ENCODE results near the gene TSPAN4. TPM values are rescaled to one million over a fixed set of nuclear protein-coding genes. Genes with fewer than 3 reads are reported as not detected.

The TSPAN4 gene
- total RNA-seq, 1 experiment from 2014 or later = 50.3 TPM

DNA sequence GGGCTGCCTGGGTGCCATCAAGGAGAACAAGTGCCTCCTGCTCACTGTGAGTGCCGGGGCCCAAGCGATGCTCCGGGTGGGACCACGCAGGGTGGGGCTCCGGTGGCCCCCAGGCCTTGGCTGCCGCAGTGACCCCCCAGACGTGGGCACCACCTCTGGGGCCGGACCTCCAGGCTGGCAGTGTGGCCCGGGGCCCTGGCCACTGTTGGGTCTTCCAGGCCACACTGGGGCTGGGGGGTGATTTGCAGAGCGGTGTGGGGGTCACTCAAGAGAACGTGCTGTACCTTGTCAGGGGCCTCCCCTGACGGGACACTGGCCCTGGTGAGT lies 20.0 kb downstream of the TSPAN4 start:
- H3K79me2 ChIP-seq (ENCODE audit: insufficient read depth, low read length) = no peaks in the 10 kb centered on the region
- H3K27me3 ChIP-seq (ENCODE audit: insufficient read depth, low read length) = no peaks in the 10 kb centered on the region
- TF ChIP-seq EZH2 (IDR thresholded peaks at IDR 0.05) (no peak), ELF1 (IDR thresholded peaks at IDR 0.05; ENCODE audit: borderline replicate concordance, low read depth) (no peak), FOSL1 (IDR thresholded peaks at IDR 0.05; ENCODE audit: low read depth) (no peak), EZH2phosphoT487 (IDR thresholded peaks at IDR 0.05; ENCODE audit: borderline replicate concordance) (no peak), JUND (IDR thresholded peaks at IDR 0.05) (no peak), SIN3A (IDR thresholded peaks at IDR 0.05; ENCODE audit: low read depth) (no peak)
- intact Hi-C loops (cut with micrococcal nuclease) = no loop called here
- POLR2A ChIA-PET = no interaction called here
- no peaks in the 10 kb centered on the region for H3K9me3 ChIP-seq (ENCODE audit: control insufficient read depth in 1 of 2, insufficient read depth in 1 of 2, low read depth in 1 of 2, low read length in 2 of 2)
- no peak overlapping the region for H2AFZ ChIP-seq (ENCODE audit: low read depth, low read length, poor library complexity, severe bottlenecking)
- no peak overlapping the region for H3K27ac ChIP-seq (ENCODE audit: low read depth, low read length)
- peaks cover 7 to 34% of the 10 kb centered on the region in 2 experiments for H3K4me1 ChIP-seq (ENCODE audit: control insufficient read depth in 1 of 2, insufficient read depth in 2 of 2, low read length in 2 of 2)
- no peak overlapping the region for H3K4me3 ChIP-seq (replicated peaks in 1 of 2; ENCODE audit: low read depth in 1 of 2, low read length in 2 of 2)
- H3K9ac ChIP-seq (ENCODE audit: low read length) = no peak overlapping the region
- H3K9me2 ChIP-seq (ENCODE audit: insufficient read depth) = no peaks in the 10 kb centered on the region
- RAD21 ChIA-PET (ENCODE audit: low non-redundant PET in 1 of 2, low total read pairs in 2 of 2, uncharacterized antibody in 2 of 2, unreplicated experiment in 2 of 2) = no interaction called here
- no peaks in the 10 kb centered on the region for H4K20me1 ChIP-seq (ENCODE audit: insufficient read depth)
- no TSS peak for BruUV-seq (replicated peaks)
- H3K36me3 ChIP-seq (ENCODE audit: control insufficient read depth in 1 of 2, insufficient read depth in 2 of 2, low read length in 2 of 2) = no peaks in the 10 kb centered on the region
- CTCF ChIA-PET = interaction anchor here (0.7 kb wide), 1 partner anchor 389 kb away, joined by 4 read pairs; no protein-coding TSS in a partner anchor
- H3K4me2 ChIP-seq (ENCODE audit: low read length) = no peak overlapping the region
- ATAC-seq (no peak), DNase-seq (ENCODE audit: low read depth, low spot score) (no peak)

- CTCF ChIA-PET = no interaction called here
- RAD21 ChIA-PET (ENCODE audit: low non-redundant PET in 1 of 2, low total read pairs in 2 of 2, uncharacterized antibody in 2 of 2, unreplicated experiment in 2 of 2) = no interaction called here
- H3K4me3 ChIP-seq (replicated peaks in 1 of 2; ENCODE audit: low read depth in 1 of 2, low read length in 2 of 2) = no peak overlapping the region
- POLR2A ChIA-PET = no interaction called here
- no peak overlapping the region for H3K9ac ChIP-seq (ENCODE audit: low read length)
- TF ChIP-seq EZH2 (IDR thresholded peaks at IDR 0.05) = no peak
- no peak for TF ChIP-seq CEBPB (IDR thresholded peaks at IDR 0.05; ENCODE audit: low read depth)
- TF ChIP-seq, protein P1, sequence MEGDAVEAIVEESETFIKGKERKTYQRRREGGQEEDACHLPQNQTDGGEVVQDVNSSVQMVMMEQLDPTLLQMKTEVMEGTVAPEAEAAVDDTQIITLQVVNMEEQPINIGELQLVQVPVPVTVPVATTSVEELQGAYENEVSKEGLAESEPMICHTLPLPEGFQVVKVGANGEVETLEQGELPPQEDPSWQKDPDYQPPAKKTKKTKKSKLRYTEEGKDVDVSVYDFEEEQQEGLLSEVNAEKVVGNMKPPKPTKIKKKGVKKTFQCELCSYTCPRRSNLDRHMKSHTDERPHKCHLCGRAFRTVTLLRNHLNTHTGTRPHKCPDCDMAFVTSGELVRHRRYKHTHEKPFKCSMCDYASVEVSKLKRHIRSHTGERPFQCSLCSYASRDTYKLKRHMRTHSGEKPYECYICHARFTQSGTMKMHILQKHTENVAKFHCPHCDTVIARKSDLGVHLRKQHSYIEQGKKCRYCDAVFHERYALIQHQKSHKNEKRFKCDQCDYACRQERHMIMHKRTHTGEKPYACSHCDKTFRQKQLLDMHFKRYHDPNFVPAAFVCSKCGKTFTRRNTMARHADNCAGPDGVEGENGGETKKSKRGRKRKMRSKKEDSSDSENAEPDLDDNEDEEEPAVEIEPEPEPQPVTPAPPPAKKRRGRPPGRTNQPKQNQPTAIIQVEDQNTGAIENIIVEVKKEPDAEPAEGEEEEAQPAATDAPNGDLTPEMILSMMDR (IDR thresholded peaks at IDR 0.05 in 2 of 3, conservative IDR thresholded peaks at IDR 0.05 in 1 of 3; ENCODE audit: borderline replicate concordance in 1 of 3, insufficient read depth in 1 of 3, low read depth in 2 of 3, low read length in 2 of 3) = no peak
- no peak for TF ChIP-seq ELF1 (IDR thresholded peaks at IDR 0.05; ENCODE audit: borderline replicate concordance, low read depth)
- TF ChIP-seq SRF (IDR thresholded peaks at IDR 0.05; ENCODE audit: low read depth) = no peak
- no peak for TF ChIP-seq TCF7L2 (IDR thresholded peaks at IDR 0.05; ENCODE audit: borderline replicate concordance, extremely low read depth, insufficient read depth, insufficient read length)
- TF ChIP-seq, protein P2, sequence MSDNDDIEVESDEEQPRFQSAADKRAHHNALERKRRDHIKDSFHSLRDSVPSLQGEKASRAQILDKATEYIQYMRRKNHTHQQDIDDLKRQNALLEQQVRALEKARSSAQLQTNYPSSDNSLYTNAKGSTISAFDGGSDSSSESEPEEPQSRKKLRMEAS (IDR thresholded peaks at IDR 0.05) = no peak
- no peak for TF ChIP-seq EGR1 (IDR thresholded peaks at IDR 0.05; ENCODE audit: low read depth)
- no peak for TF ChIP-seq SP1 (IDR thresholded peaks at IDR 0.05; ENCODE audit: low read depth)
- TF ChIP-seq, protein P3, sequence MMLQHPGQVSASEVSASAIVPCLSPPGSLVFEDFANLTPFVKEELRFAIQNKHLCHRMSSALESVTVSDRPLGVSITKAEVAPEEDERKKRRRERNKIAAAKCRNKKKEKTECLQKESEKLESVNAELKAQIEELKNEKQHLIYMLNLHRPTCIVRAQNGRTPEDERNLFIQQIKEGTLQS (IDR thresholded peaks at IDR 0.05) = no peak
- TF ChIP-seq POLR2AphosphoS5 (IDR thresholded peaks at IDR 0.05; ENCODE audit: low read depth, low read length) = no peak
- TF ChIP-seq RAD21 (IDR thresholded peaks at IDR 0.05; ENCODE audit: low read depth) = no peak
- no peak for TF ChIP-seq FOSL1 (IDR thresholded peaks at IDR 0.05; ENCODE audit: low read depth)
- no peak for TF ChIP-seq POLR2A (IDR thresholded peaks at IDR 0.05; ENCODE audit: borderline replicate concordance, extremely low read depth, insufficient read depth, insufficient read length)
- no peak for TF ChIP-seq JUND (IDR thresholded peaks at IDR 0.05)
- TF ChIP-seq YY1 (IDR thresholded peaks at IDR 0.05; ENCODE audit: extremely low read depth, insufficient replicate concordance, low read depth, low read length) = no peak
- no peak for TF ChIP-seq ZFX (IDR thresholded peaks at IDR 0.05)
- no peaks in the 10 kb centered on the region for H3K9me2 ChIP-seq (ENCODE audit: insufficient read depth)
- H3K27me3 ChIP-seq (ENCODE audit: insufficient read depth, low read length) = no peaks in the 10 kb centered on the region
- peaks cover 7 to 38% of the 10 kb centered on the region in 2 experiments for H3K4me1 ChIP-seq (ENCODE audit: control insufficient read depth in 1 of 2, insufficient read depth in 2 of 2, low read length in 2 of 2)
- BruUV-seq (replicated peaks) = no TSS peak
- no peaks in the 10 kb centered on the region for H3K36me3 ChIP-seq (ENCODE audit: control insufficient read depth in 1 of 2, insufficient read depth in 2 of 2, low read length in 2 of 2)
- no peaks in the 10 kb centered on the region for H3K79me2 ChIP-seq (ENCODE audit: insufficient read depth, low read length)
- intact Hi-C loops (cut with micrococcal nuclease) = no loop called here
- H3K4me2 ChIP-seq (ENCODE audit: low read length) = no peak overlapping the region
- ATAC-seq = no peak
- no peak for DNase-seq (ENCODE audit: low read depth, low spot score)
- H2AFZ ChIP-seq (ENCODE audit: low read depth, low read length, poor library complexity, severe bottlenecking) = no peak overlapping the region
- no peaks in the 10 kb centered on the region for H3K9me3 ChIP-seq (ENCODE audit: control insufficient read depth in 1 of 2, insufficient read depth in 1 of 2, low read depth in 1 of 2, low read length in 2 of 2)
- no peak overlapping the region for H3K27ac ChIP-seq (ENCODE audit: low read depth, low read length)
- H4K20me1 ChIP-seq (ENCODE audit: insufficient read depth) = no peaks in the 10 kb centered on the region
These were observed 20.6 kb downstream of the TSPAN4 start for GRCh38 chr11:863023-863909.

All from HCT116 (cell line).